AG10803 (cell line): ENCODE measurements around the gene LDLRAP1.

Experiments
- DNase-seq: peaks from one replicate; pipeline ENCODE4 v3.0.0; 2010; ENCODE audit warnings: low read depth
- H3K4me3 ChIP-seq: 2 replicates; pipeline ENCODE4 v1.5.1; 2011; ENCODE audit warnings: mild to moderate bottlenecking, low read length, control low read depth
- TF ChIP-seq, protein P1 (sequence below): conservative IDR thresholded peaks from 2 replicates; pipeline ENCODE4 v1.5.1; 2011; ENCODE audit warnings: mild to moderate bottlenecking, low read length, control low read depth, inconsistent platforms

Gene LDLRAP1

DNA sequence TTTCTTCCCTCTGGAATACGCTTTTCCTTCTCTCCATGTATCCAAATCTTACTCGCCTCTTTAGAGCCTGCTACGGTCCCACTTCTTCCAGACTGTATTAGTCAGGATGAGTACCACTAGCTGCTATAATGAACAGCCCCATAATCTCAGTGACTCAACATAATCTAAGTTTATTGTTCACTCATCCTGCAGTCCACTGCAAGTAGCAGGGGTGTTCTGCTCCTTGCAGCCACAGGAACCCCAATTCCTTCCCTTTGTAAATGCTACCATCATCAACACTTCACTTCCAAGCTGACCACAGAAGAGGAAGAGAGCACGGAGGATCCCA lies 18.1 kb upstream of the LDLRAP1 start:
- no peak overlapping the region for H3K4me3 ChIP-seq
- DNase-seq: no peak
- TF ChIP-seq, protein P1, sequence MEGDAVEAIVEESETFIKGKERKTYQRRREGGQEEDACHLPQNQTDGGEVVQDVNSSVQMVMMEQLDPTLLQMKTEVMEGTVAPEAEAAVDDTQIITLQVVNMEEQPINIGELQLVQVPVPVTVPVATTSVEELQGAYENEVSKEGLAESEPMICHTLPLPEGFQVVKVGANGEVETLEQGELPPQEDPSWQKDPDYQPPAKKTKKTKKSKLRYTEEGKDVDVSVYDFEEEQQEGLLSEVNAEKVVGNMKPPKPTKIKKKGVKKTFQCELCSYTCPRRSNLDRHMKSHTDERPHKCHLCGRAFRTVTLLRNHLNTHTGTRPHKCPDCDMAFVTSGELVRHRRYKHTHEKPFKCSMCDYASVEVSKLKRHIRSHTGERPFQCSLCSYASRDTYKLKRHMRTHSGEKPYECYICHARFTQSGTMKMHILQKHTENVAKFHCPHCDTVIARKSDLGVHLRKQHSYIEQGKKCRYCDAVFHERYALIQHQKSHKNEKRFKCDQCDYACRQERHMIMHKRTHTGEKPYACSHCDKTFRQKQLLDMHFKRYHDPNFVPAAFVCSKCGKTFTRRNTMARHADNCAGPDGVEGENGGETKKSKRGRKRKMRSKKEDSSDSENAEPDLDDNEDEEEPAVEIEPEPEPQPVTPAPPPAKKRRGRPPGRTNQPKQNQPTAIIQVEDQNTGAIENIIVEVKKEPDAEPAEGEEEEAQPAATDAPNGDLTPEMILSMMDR: no peak

DNA sequence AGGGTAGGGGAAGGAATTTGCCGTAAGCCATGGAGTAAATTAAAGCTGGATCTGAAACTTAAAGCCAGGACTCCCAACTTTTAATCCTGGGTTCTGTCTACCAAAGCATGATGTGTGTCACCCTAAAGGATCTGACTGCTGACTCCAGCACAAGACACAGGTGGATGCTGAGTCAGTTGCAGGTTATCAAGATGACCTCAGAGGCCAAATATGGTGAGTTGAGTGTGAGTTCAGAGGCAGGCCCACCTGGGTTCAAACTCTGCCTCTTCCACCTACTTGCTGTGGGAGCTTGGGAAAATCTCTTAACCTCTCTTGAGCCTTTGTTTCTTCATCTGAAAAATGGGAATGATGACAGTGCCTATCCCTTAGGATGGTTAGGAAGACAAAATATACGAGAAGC lies 16.7 kb upstream of the LDLRAP1 start:
- TF ChIP-seq, protein P1: no peak
- no peak for DNase-seq
- H3K4me3 ChIP-seq: no peak overlapping the region

- TF ChIP-seq, protein P1: no peak
These were observed 16.1 kb upstream of the LDLRAP1 start for GRCh38 chr1:25527226-25527846.

DNA sequence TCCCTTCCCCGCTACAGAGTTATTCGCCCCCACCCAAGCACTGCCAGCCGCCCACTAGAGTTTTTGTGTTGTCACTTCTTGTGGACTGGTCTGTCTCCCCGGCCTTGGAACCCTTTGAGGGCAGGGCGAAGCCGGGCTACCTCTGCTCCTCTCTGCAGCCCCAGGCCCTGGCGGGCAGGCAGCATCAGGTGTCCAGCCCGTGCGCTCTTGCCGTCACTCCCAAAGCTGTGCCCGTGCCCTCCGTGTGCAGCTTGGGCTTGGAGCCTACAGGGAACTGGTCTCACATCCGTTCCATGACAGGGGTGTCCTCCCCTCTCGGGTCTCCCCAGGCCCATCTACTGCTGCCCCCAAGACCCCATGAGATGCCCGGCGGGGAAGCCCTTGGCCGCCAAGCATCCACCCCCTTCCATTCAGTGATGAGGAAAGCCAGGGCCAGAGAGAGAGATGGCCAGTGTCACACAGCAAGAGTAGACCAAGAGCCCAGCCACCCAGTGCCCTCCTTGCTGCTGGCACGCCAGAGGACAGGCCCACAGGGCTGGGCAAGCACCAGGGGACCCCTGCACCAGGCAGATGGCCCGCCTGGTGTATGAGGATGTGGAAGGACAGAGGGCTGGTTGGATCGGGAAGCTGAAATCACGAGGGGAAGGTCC lies 15.3 kb upstream of the LDLRAP1 start:
- TF ChIP-seq, protein P1: no peak
- no peak overlapping the region for H3K4me3 ChIP-seq
- DNase-seq: no peak

More at GRCh38 chr1:25527226-25527846, 16.1 kb upstream of the LDLRAP1 start:
- no peak for DNase-seq
- no peak overlapping the region for H3K4me3 ChIP-seq

GRCh38 chr1:25528881-25529517 lies 14.4 kb upstream of the LDLRAP1 start:
- DNase-seq: no peak
- TF ChIP-seq, protein P1: no peak

DNA sequence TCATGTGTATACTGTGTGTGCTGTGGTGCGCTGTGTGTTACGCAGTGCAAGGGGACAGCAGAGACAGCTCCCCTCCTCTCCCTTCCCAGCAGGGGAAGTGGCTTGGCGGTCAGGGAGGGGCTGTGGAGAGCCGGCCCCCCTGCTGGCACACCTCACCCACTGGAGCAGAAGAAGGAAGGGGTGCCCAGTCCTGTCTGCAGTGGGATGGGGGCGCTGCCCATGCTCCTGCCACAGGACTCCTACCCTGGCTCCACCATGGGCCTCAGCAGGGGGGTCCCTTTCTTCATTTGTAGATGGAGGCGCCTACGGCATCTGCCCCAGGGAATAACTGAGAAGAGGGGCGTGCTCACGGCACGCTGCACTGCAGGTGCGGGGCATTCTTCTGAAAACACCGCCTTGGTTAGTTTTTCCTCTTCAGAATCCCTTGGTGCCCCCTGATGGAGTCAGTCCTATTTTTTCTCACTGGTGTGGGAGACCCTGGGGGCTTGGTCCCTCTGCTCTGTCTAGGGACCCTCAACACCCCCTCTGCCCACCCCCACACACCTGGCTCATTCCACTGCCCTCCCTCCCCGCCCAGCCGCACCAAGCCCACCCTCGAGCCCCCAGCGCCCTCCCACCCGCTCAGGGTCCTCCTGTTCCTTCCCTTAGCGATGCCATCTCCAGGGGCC lies 13.8 kb upstream of the LDLRAP1 start:
- no peak overlapping the region for H3K4me3 ChIP-seq
- TF ChIP-seq, protein P1: no peak
- no peak for DNase-seq

More at GRCh38 chr1:25528881-25529517, 14.4 kb upstream of the LDLRAP1 start:
- H3K4me3 ChIP-seq: no peak overlapping the region
